ENCODE measurements around the gene TOR1A.
"Not testable (repeated sequence)": the region's sequence is repeated elsewhere in the genome, so short reads cannot be mapped to it uniquely, and the experiment has no call there.

The TOR1A gene

GRCh38 chr9:129816501-129817435, 7.2 kb downstream of the TOR1A start:
- no peak for DNase-seq

GRCh38 chr9:129815278-129815677, 8.7 kb downstream of the TOR1A start:
- DNase-seq, result no peak

GRCh38 chr9:129814432-129815223, 9.3 kb downstream of the TOR1A start:
- DNase-seq, result no peak

GRCh38 chr9:129813661-129814060, 10.3 kb downstream of the TOR1A start:
- DNase-seq, result no peak

GRCh38 chr9:129812385-129812784, 11.6 kb downstream of the TOR1A start:
- DNase-seq, result no peak

DNA sequence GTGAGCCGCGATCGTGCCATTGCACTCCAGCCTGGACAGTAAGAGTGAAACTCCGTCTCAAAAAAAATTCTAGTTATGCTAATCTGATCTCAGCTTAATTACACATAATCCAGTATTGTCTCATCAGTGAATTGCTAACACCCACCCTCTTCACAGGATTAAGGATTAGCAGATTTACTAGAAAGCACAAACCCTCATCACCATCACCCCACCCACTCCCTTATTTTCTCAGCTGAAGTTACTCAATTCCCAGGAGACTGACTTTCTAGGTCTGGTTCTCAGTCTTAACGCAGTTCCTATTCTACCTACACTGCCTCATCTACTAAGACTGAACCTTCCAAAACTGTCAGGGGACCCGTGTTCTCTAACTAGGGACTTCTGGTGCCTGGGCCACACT, 12.0 kb downstream of the TOR1A start:
- no peak for DNase-seq

DNA sequence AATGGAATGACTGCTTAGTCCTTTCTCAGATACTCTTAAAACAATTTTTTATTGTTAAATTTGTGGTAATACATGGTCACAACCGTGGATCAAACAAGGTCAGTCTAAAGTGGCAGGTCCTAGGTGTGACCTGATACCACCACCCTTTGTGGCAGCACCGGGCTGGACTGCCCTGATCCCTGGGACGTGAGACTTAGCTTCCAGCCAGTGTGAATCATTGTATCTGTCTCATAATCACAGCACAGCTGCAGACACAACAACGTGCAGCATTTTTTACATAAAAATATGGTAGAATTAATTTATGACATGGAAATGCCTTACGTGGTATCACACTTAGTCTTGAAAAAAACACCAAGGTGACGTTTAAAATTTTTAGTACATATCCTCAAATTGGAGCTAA, 13.1 kb downstream of the TOR1A start:
- DNase-seq, result no peak

GRCh38 chr9:129810116-129810515, 13.8 kb downstream of the TOR1A start:
- DNase-seq, result no peak

GRCh38 chr9:129809346-129809745, 14.6 kb downstream of the TOR1A start:
- no peak for DNase-seq

- no peak for DNase-seq
These were observed 17.9 kb downstream of the TOR1A start for GRCh38 chr9:129806061-129806460.

DNA sequence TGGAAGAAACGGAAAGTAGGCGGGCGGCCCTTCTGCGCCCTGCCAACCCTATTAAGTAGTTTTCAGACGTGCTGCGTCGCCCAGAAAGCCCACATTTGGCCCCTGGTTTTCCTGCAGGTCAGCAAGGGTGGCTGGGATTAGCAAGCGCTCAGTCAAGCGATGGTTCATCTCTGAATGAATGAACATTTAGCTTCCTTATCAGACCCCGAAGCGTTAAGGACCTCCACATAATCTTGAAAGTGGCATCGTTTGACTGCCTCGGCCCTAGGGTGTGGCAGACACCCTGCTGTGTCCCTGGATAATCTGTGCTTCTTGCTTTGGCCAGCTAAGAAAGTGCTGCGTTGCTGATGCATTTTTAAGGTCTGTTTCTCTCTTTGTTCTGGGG, 20.3 kb downstream of the TOR1A start:
- no peak for DNase-seq

- DNase-seq, result peak; percentile 50
These were observed 20.9 kb downstream of the TOR1A start, which contains the start of gene TOR1B for GRCh38 chr9:129802833-129803675. Gene TOR1B, plus strand, starts transcription at chr9:129803184. Its CDS starts 29 bp downstream, at chr9:129803213.

DNA sequence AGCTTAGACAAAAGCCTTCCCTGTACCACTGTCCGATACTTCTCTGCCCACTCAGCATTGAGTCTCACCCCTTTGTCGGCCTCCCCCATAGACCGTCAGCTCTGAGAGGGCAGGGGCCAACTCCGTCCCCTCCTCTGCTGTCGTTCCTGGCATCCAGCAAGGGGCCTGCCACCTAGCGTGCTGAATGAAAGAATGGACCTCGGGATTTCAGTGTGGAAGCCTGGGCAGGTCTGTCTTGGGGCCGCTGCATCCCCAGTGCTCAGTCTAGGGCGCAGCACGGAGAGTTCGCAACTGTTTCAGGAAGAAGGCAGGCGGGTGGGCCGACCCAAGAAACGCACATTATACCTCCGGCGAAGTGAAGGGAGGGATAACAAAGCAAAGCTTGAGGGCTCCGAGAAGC, 22.4 kb downstream of the TOR1A start:
- DNase-seq, result no peak

- no peak for DNase-seq
These were observed 25.0 kb downstream of the TOR1A start for GRCh38 chr9:129798973-129799372.

DNA sequence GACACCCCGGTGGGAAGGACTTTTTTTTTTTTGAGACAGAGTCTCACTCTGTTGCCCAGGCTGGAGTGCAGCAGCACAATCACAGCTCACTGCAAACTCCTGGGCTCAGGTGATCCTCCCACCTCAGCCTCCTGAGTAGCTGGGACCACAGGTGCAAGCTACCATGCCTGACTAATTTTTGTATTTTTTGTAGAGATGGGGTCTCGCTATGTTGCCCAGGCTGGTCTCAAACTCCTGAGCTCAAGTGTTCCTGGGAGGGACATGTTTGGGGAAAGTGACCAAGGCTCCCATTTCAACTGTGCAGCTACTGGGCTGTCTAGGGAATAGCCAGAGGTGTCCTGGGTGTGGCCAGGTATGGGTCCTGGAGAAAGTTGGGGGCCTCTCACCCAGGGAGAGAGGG, 27.9 kb downstream of the TOR1A start:
- DNase-seq, result not testable (repeated sequence)

DNA sequence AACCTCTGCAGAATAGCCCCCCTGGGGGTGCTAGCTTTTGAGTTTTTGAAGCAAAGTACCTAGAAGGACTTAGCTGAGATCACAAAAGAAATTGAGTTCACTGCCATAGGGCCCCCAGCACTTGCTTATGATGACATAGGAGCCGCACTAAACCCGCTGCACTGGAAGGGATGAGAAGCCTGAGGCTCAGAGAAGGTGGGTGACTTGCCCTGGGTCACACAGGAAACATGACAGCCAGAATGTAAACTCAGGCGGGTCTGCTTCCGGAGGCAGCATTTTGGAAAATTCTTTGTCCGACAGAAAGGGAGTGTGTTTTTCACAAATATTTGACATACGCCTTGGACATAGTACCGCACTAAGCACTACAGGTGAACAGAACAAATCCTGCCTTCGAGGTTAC, 29.4 kb downstream of the TOR1A start:
- DNase-seq, result no peak

- DNase-seq, result no peak
These were observed 37.5 kb downstream of the TOR1A start for GRCh38 chr9:129786481-129786880.

- DNase-seq, result no peak
These were observed 38.1 kb downstream of the TOR1A start for GRCh38 chr9:129785866-129786265.

- not testable (repeated sequence) for DNase-seq
These were observed 39.0 kb downstream of the TOR1A start for GRCh38 chr9:129784970-129785369.

- DNase-seq, result no peak
These were observed 40.2 kb downstream of the TOR1A start for GRCh38 chr9:129783516-129784361.

GRCh38 chr9:129781981-129782380, 42.0 kb downstream of the TOR1A start:
- no peak for DNase-seq

- DNase-seq, result no peak
These were observed 42.8 kb downstream of the TOR1A start for GRCh38 chr9:129781131-129781530.

All from NCI-H1436 treated with DMSO at 0.1 percent for 48 hours (cell line).